GM10847 (cell line): ENCODE data around the gene CCDC122.

Source experiments
- POLR2A ChIP-seq: IDR thresholded peaks from 2 replicates; pipeline ENCODE4 v1.6.1; 2011; ENCODE audit not compliant: insufficient read length; ENCODE audit errors: extremely low read depth

Gene CCDC122

DNA sequence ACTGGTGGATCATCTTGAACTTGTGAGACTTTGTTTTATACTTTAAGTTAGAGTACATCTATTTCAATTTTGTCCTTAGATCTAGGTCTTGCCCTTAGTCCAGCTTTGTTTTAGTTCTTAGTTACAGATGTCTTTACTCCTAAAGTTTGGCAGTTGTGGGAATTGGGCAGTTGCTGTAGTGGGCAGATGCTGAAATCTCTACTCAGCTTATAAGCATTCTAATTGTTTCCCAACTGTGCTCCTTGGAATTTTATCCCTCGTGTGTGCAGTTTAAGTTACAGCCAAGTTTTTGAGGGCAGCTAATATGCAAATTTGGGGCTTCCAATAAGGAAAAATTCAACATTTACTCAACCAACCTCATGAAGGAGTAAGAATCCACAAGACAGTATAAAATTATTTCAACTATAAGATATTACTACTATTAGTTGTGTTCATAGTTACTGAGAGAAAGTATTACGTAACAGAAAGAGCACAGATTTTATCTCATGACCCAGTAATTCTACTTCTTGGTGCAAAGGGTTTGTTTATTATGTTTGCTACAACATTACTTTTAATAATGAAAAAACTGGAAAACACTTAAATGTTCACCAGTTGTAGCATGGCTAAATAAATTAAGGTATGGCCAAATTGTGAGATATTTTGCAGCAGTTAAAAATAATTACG lies 32.9 kb downstream of the CCDC122 start:
- TF ChIP-seq POLR2A = no peak

DNA sequence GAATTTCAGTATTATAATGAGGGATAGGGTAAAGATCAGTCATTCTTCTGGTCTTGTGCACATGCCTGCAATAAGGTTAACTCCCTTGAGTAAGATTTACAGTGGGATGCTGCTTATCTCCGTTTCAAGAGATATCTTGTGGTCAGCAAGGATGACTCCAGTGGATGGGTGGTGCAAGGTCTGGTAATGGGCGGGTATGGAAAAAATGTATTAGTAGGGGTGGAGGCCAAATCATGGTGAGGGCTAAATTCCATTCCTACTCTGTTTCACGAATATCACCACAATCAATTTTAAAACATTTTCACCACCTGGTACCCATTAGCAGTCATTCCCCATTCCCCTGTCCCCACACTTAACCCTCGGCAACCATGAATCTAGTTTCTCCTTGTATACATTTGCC lies 40.6 kb downstream of the CCDC122 start:
- TF ChIP-seq POLR2A = no peak

- no peak for TF ChIP-seq POLR2A
Observed at GRCh38 chr13:43835701-43836100, 43.8 kb downstream of the CCDC122 start.

DNA sequence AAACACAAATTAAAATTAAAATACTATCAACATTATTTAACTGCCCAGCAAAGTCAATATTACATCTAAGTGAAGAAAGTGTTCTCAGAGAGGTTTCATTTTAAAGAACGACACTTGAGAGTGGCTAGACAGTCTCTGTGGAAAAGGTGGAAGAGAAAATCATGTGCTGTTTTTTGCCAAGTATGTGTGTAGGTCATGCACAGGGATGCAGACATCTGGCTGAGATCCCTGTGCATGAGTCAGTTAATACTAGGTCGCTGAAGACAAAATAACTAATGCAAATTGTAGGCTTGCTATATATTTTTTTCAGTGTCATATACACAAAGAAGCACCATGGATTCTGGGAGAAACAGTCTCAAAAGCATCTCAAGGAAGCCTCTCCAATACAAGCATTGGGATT lies 48.5 kb downstream of the CCDC122 start:
- no peak for TF ChIP-seq POLR2A

DNA sequence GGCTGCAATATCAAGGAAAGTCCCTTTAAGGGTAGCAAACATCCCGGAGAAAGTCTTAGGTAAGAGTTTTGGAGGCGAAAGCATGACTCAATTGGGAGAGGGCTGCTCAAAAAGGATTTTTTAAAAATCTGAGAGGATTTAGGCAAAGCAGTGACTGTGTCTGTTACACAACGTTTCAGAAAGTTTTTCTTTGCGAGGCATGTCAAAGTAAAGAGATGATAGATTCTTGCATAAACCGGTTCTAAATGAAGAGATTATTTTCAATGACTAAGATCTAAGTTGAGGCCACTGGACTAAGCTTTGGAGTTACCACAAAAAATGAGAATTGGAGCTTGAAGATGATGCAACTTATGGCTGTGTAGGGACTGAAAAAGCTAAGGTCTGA lies 49.1 kb downstream of the CCDC122 start:
- TF ChIP-seq POLR2A = no peak

DNA sequence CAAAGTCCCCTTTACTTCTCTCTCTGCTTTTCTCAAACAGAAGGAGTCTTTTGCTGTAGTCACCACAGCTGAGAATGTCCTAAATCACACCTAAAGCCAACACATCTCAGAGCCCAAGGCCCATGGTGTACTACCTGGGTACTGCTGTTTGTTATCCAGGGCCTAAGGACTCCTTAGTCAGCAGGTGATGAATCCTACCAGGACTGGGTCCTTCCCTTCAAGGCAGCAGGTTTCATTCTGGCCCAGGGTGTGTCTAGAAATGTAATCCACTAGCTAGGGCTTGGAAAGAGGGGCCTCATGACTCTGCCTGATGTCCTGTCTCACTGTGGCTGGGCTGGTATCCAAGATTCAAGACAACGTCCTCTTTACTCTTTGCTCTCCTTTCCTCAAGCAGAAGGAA lies 56.6 kb downstream of the CCDC122 start:
- TF ChIP-seq POLR2A = no peak

GRCh38 chr13:43816401-43816889 lies 63.1 kb downstream of the CCDC122 start:
- TF ChIP-seq POLR2A = no peak

GRCh38 chr13:43815204-43815603 lies 64.3 kb downstream of the CCDC122 start:
- TF ChIP-seq POLR2A = no peak

DNA sequence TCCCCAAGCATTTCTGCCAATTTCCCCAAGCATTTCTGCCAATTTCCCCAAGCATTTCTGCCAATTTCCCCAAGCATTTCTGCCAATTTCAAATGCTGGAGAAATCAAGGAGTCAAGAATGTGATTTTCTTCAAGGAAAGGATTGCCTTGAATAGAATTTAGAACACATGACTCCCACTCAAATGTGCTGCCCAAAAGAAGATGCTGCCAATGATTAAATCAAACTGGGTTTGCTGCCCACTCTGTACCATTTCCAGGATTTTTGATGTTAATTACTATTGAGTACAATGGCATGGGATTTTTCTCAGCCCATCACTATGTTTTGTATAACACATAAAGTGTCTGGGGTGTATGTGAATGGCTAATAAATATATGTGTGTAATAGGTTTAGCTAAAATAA lies 70.9 kb downstream of the CCDC122 start:
- no peak for TF ChIP-seq POLR2A

DNA sequence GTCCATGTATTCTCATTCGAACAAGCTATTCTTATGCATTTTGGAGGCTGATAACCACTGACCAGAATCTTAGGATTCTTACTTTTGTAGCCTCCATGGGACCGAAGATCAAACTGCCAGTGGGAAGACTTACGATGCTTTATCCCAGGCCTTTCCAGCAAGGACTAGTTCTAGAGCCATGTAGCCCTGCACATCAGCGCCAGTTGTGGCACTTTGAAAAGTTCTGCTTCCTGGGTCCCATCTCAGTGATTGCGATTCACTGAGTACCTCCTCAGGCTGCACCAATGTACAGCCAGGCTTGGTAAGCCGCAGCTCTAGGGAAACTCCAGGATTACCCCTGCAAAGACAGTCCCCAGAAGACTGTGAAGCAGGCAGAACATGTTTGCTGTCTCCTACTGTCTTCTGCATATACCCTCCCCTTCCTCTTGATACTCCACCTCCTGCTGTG lies 73.8 kb downstream of the CCDC122 start:
- TF ChIP-seq POLR2A = no peak

DNA sequence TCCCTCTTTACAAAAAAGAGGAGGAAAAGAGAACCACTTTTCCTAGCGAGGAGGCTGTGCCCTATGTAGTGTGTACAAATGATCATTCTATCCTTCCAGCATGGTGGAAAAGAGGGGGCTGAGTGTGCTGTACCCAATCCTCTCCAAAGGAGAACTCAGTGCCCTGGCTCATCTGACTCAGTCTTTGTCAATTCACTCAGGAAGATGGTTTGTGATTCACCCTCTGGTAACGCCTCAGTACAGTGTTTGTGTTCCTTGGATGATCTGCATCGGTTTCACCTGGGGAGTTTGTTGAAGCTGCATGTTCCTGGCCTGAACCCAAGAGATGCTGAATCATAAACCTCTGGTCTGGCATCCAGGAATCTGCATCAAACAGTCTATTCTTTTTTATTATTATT lies 74.5 kb downstream of the CCDC122 start:
- no peak for TF ChIP-seq POLR2A

- no peak for TF ChIP-seq POLR2A
Observed at GRCh38 chr13:43804461-43805070, 75.0 kb downstream of the CCDC122 start.

DNA sequence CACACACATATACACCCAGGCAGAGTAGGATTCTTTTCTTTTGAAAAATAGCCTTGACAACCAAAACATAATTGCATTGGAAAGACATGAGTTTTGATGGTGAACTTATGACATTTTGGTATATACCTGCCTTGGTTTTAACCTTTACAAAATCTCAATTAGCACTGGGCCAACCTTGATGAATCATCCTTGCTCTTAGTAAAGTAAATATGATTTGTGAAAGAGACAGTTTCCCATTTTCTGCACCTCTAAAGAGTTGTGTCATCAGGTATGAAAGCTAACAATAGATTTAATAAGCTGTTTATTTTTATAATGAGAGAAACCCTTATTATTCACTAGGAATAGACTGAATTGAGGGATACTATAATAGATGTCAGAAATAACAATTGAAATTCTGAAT lies 77.0 kb downstream of the CCDC122 start:
- TF ChIP-seq POLR2A = no peak

- no peak for TF ChIP-seq POLR2A
Observed at GRCh38 chr13:43800828-43801227, 78.7 kb downstream of the CCDC122 start.

DNA sequence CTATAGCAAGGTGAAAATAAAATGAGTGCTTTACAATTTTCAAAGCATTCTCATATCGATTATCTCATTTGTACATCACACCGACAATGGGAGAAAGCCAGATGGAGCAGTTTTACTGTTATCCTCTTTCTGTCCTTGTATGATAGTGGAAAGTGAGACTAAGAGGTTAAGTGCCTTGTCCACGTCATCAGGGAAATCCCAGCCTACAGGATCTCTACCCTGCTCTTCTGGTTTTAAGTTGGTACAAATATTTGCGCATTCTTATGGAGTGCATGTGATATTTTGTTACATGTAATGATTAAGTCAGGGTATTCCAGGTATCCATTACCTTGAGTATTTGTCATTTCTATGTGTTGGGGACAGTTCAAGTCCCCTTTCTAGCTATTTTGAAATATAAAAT lies 80.3 kb downstream of the CCDC122 start:
- TF ChIP-seq POLR2A = no peak

DNA sequence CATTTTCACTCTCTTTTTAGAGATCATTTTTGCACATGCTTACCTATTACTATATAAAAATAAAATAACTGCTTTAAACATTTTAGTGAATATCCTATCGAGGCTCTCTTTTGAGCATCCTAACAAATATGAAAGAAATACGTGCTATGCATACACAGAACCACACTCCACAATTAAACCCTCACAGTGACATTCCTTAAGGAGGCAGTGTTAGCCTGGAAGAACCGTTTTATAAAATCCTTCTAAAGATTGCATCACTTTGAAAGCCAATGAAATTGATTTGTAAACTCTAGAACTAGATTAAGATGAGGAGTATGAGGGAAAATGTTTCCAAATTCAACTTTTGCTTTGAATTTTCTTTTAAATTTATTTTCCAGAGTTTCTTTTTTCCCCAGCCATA lies 81.7 kb downstream of the CCDC122 start:
- no peak for TF ChIP-seq POLR2A

DNA sequence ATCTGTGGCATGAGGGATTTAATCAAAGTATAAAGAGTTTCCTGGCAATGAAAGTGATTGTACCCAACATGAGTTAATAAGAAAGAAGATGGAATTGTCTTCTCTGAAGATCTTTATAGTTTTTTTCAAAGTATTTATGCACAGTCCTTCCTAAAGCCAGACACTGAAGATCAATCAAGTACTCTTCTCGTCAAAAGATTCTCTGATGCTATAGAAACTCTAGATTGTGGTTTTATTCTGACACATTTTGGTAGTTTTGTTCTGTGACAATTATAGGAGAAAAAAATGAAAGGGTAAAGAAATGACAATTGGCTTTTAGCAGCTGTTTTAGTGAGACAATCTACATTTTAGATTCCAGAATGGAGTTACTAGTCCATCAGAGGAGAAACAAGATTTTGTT lies 82.4 kb downstream of the CCDC122 start:
- no peak for TF ChIP-seq POLR2A

- no peak for TF ChIP-seq POLR2A
Observed at GRCh38 chr13:43794416-43794815, 85.1 kb downstream of the CCDC122 start.
